GM12865 (cell line): ENCODE measurements around the gene LRRC70.

Experiments used
- DNase-seq: peaks from one replicate; pipeline ENCODE4 v3.0.0; 2010; ENCODE audit warnings: low read depth
- H3K4me3 ChIP-seq: 2 replicates; pipeline ENCODE4 v1.5.1; 2011; ENCODE audit warnings: mild to moderate bottlenecking, low read depth, low read length, control low read depth
- TF ChIP-seq, protein P1 (sequence below): IDR thresholded peaks from 2 replicates; pipeline ENCODE4 v1.5.1; 2011; ENCODE audit warnings: low read length, control low read depth, low read depth, inconsistent platforms; ENCODE audit not compliant: insufficient read depth; ENCODE audit errors: missing control alignments

The LRRC70 gene

DNA sequence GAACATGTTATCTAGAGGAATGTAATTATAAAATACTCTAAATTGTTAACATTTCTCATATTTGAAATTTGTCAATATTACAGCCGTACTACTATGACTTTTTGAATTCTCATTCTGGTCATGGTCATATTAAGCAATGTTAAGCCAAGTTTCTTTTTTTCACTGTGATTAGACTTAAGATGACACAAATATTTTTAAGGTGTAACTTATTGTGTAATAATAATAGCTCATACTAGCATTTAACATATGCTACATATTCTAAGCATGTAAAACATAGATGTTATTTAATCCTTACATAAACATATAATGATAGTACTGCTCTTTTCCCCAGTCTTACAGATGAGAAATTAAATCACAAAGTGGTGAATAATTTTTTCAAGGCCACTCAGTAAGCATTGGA is 35.9 kb upstream of the LRRC70 start:
- TF ChIP-seq, protein P1, sequence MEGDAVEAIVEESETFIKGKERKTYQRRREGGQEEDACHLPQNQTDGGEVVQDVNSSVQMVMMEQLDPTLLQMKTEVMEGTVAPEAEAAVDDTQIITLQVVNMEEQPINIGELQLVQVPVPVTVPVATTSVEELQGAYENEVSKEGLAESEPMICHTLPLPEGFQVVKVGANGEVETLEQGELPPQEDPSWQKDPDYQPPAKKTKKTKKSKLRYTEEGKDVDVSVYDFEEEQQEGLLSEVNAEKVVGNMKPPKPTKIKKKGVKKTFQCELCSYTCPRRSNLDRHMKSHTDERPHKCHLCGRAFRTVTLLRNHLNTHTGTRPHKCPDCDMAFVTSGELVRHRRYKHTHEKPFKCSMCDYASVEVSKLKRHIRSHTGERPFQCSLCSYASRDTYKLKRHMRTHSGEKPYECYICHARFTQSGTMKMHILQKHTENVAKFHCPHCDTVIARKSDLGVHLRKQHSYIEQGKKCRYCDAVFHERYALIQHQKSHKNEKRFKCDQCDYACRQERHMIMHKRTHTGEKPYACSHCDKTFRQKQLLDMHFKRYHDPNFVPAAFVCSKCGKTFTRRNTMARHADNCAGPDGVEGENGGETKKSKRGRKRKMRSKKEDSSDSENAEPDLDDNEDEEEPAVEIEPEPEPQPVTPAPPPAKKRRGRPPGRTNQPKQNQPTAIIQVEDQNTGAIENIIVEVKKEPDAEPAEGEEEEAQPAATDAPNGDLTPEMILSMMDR, result no peak
- no peak for DNase-seq
- no peak overlapping the region for H3K4me3 ChIP-seq

DNA sequence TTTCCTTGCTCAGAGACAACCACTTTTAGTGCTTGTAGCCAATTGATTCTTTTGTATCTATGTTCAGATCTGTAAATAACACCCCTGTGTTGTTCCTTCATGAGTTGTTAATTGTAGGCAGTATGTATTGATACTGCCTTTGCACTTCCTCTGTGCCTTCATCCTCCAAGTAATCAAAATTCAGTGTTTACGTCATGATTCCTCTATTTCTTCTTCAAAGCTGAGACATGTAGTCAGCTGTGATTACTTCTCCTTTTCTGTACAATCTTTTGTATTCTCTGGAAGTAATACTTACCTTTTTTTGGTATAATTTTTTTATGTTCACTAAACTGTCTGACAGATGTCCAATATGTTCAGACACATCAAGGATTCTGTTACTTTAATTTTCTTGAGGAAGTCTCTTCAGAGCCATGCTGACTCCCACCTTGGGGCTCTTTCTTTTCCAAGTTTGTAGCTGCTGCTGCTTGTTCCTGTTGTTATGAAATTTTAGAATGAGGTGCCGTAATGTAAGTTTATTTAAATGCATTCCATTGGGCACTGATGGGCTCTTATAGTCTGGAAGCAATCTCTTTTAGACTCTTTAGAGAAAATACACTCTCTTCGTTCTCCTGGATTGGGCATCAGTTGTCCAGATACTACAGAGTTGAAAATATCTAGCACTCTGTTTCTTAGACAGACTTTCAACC is 30.5 kb upstream of the LRRC70 start:
- TF ChIP-seq, protein P1, result no peak
- no peak for DNase-seq
- H3K4me3 ChIP-seq, result no peak overlapping the region

DNA sequence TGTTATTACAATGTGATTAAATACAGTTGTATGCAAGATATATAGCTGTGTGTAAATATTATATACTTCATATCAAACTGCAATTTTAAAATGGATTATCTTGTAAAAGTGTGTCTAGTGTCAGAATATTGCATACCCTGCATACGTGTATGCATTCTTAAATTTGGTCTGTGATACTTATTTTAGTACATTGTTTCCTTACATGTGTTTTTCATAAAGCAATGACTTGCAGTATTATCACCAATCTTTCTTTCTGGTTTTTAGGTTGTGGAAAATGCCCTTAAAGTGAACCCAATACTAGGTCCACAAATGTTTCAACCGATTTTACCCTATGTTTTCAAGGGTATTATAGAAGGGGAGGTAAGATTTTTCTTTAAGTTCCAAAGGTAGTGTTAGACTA is 28.5 kb upstream of the LRRC70 start:
- TF ChIP-seq, protein P1, result no peak
- H3K4me3 ChIP-seq, result no peak overlapping the region
- DNase-seq, result no peak

DNA sequence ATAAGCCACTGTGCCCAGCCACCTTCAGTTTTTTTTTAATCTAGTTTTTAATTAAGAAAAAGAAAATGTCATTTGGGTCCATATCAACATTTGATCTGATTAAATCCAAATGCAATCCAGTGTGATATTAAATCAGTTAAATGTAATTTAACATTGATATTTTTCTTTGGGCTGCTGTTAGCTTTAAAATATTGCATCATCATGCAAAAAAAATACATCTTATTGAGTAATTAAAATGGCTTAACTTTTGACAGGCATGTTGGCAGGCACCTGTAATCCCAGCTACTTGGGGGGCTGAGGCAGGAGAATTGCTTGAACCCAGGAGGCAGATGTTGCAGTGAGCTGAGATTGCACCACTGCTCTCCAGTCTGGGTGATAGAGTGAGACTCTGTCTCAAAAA is 22.7 kb upstream of the LRRC70 start:
- no peak overlapping the region for H3K4me3 ChIP-seq
- TF ChIP-seq, protein P1, result no peak
- no peak for DNase-seq

DNA sequence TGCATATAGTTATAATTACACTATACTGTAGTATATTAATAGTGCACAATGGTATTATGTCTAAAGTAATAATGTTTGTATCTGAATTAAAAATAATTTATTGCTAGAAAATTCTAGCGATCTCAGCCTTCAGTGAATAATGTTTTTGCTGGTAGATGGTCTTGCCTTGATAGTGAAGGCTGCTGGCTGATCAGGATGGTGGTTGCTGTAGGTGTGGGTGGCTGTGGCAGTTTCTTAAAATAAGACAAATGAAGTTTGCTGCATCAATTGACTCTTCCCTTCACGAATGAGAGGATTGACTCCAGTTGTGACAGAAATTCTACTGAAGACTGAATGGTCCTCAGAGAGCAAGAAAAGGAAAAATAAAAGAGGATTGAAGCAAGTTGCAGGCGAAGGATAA is 19.7 kb upstream of the LRRC70 start:
- TF ChIP-seq, protein P1, result no peak
- DNase-seq, result no peak
- H3K4me3 ChIP-seq, result no peak overlapping the region

DNA sequence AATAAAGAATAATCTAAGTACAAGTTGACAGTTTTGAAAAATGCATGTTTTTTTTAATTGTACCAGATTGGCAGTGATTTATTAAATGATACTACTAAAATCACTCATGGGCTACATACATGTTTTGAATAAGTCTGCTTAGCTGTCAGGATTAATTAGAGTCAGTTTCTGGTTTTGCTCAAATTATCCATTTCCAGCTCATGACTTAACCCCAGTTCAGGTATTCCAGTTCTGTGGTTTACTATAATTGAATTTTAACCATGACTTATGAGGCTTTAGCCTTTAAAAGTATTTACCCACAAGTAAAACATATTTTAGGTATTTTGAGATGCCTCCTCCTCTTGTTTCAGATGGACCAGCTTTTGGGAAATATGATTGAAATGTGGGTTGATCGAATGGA is 17.8 kb upstream of the LRRC70 start:
- TF ChIP-seq, protein P1, result no peak
- no peak for DNase-seq
- no peak overlapping the region for H3K4me3 ChIP-seq

DNA sequence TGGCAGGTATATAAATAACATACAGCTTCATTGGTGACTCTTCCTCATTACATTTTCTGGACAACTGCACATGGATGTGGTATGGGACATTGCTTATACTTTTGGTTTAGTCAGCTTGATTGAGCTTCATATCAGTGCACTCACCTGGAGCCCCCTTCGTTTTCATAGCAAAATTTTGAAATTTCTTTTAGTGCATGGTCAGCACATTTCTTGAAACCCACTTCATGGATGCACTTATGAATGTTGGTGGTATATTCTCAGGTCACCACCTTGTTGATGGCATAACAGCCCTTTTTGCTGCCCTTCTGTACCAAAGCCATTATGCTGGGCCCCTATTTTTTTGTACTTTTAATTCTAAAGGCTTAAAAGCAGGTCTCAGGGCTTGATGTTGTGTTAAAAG is 16.7 kb upstream of the LRRC70 start:
- TF ChIP-seq, protein P1, result no peak
- no peak for DNase-seq
- no peak overlapping the region for H3K4me3 ChIP-seq
